NAMALWA (cell line): ENCODE results near the gene NDUFB8.
A peak's percentile ranks its signal among the peaks of the same experiment; 100 is the strongest.
"Not testable (repeated sequence)": the region's sequence is repeated elsewhere in the genome, so short reads cannot be mapped to it uniquely, and the experiment has no call there.

Source experiments
- DNase-seq: peaks from one replicate; pipeline ENCODE4 v3.0.0-alpha.2; 2015; ENCODE audit warnings: low spot score

The NDUFB8 gene

DNA sequence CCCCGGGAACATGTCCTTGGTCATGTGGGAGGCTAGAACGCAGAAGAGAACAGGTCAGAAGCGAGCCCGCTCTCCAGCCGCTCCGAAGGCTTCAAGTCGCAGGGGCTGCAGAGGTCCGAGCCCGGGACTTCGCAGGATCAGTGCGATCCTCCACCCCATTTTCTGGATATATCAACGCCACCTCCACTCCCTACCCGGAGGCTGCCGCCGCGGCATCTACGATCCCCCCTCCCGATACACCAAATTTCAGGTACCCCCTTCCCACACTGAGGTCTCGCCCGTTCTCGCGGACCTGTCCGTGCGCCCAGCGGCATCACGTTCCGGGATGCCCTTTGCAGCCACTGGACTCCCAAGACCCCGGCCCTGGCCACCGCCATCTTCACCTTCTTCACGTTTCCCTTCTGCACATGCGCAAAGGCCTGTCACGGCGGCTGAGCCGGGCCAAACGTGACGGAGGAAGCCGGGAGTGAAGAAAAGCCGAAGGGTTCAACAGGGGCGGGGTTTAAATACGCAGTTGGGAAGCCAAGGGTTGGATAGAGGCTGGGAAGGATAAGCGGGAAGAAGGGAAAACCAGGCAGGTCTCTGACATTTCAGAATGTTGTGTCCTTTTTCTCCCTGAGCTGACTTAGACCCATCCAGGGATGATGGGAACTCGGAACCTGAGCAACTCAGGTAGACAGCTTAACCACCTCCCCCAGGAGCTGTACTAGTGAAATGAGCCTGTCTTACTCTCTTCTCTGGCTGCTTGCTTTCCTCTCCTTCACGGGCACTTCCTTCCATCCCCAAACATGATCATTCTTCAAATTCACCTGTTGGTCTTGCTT, at the start of gene NDUFB8:
TSS of gene NDUFB8 (minus strand) at position 397 of the 824 bp plus-strand sequence. CDS start at position 377, 20 bp downstream.
- peak; percentile 88 for DNase-seq

- DNase-seq = no peak
These were observed 46.6 kb upstream of the NDUFB8 start for GRCh38 chr10:100576282-100576635.

DNA sequence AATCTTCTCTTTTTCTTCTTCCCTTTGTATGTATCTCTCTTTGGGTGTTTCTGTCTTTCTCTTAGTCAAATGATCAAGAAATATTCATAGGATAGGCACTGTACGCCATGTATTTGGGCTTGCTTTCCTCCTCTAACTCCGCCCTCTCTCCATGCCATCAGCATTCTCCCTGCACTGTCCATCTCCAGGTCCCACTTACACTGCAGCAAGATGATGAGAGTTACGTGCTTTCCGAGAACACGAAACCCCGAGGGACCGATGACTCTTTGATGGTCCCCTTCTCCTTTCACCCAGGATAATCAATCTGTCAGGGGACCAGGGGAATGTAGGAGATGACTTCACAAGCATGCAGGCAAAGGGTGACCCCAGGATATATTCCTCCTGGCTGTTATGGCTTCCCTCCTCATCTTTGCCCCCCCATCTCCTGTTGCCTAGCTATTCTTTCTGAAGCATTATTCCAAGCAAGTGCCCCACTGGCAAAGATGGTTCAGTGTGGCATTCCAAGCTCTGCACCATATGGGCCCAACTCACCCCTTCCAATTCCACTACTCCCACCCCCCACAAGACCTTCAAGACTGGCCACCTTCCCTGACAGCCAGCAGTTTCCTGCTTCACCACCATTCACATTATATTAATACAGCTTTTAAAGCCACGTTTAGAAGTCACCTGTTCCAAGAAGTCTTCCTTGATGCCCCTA, 46.1 kb upstream of the NDUFB8 start:
- DNase-seq = no peak

- not testable (repeated sequence) for DNase-seq
These were observed 45.5 kb upstream of the NDUFB8 start for GRCh38 chr10:100575146-100575545.

DNA sequence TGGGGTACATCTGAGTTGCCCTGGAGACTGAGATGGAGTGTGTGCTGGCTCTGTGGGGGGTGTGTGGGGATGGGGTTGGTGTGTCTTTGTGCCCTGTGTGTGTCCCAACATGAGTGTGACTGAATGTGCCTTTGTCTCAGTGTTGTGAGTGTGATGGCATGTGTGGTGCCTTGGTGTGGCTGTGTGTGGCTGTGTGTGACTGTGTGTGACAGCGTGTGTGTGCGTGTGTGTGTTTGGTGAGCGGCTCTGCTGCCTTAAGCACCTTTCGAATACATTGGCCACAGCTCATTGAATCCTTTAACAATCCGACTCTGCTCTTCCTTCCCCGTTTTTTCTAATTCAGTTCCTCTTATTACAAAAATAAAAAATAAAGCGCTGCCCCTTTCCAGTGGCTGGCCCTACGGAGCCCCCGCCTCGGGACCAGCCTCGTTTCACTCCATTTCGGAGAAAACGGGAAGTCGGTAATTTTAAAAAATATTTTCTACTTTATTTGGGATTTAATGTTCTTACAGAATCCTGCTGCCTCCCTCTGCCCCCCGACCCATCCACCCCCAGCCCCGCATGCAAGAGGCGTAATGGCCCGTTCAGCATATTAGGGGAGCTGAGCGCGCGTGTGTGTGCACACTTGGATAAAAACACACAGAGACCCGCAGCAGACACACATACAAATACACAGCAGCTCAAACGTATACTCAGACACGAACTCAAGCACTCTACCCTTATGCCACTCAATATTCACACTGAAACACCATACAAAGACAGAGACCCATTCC, 41.6 kb upstream of the NDUFB8 start:
- DNase-seq = no peak

- DNase-seq = no peak
These were observed 40.8 kb upstream of the NDUFB8 start for GRCh38 chr10:100570506-100570905.

- DNase-seq = no peak
These were observed 40.2 kb upstream of the NDUFB8 start for GRCh38 chr10:100569687-100570481.

- no peak for DNase-seq
These were observed 39.2 kb upstream of the NDUFB8 start for GRCh38 chr10:100568912-100569311.

DNA sequence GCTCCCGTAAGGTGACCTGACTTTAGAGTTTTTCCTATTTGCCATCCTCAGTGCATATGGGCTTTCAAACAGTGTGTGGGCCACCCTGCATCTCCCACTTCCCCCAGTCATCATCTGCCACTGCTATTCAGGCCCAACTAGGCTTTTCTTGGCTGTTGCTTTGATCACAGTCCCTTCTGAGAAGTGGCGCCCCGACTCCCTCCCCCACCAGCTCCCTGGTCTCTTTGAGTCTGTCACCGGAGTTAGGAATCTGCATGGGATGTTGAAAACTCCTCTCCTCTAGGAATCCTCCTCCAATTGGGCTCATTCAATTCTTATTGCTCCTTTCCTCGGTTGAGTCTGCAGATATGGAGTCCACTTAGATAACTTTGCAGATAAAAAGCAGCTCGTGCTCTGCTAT, 38.2 kb upstream of the NDUFB8 start:
- DNase-seq = no peak

DNA sequence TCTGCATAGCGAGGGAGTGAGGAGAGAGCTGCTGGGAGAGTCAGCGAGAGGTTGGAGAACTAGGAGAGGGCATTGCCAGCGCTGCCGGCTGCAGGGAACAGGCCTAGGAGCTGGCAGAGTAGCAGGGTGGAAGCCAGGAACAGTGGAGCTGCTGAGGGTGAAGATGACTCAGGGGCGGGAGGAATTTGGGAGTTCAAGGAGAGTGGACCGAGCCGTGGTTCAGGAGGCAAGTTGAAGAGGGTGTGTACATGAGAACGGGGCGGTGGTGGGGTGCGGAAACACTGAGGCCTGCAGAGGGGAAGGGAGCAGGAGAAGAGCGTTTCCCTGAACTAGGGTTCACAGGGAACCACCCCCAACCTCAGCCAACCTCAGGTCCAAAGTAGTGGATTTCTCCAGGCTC, 37.6 kb upstream of the NDUFB8 start:
- no peak for DNase-seq

DNA sequence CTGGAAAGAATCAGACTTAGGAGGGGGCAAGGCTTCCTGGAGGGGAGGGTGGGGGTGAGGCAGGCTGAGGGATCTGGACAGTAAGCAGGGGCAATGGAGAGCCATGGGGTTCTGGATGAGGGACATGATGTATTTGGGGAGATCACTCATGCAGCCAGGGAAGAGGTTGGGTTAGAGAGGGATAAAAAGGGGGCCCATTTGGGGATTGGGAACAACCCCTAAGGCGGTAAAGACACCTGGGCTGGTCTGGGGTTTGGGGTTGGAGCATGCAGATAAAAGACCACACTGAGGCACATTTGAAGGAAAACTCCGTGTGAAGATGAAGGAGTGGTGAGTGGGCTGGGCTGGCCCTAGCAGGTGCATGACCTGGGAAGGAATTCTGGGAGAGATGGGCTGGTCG, 36.9 kb upstream of the NDUFB8 start:
- DNase-seq = no peak

DNA sequence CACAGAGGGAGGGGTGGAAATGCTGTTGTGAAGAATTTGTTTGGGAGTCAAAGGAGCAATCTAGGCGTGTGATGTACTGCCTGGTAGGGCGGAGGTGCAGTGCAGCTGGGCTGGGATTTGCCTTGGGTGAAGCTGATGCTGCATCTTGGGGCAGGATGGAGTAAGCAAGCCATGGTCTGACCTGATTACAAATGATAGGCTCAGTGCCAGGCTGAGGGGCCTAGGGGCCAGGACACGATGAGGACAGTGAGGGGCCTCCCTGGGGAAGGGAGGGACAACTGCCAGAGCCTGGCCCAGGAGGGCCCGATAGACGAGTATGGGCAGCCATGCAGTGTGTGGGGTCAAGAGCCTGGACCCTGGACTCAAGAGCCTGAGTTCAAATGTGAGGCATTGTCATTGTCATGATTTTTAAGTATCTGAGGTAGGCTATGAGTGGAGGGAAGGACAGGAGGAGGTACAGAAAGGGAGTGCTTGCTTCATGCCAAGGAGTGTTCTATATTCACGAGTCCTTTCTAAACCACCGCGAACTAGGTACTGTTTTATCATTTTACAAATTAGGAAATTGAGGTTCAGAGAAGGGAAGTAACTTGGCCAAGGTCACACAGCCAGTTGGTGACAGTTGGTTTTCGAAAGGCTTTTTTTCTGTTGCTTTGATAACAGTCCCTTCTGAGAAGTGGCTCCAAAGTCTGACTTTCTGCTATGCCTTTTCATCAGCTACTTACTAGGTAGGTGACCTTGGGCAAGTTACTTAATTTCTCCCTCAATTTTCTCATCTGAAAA, 35.7 kb upstream of the NDUFB8 start:
- no peak for DNase-seq

DNA sequence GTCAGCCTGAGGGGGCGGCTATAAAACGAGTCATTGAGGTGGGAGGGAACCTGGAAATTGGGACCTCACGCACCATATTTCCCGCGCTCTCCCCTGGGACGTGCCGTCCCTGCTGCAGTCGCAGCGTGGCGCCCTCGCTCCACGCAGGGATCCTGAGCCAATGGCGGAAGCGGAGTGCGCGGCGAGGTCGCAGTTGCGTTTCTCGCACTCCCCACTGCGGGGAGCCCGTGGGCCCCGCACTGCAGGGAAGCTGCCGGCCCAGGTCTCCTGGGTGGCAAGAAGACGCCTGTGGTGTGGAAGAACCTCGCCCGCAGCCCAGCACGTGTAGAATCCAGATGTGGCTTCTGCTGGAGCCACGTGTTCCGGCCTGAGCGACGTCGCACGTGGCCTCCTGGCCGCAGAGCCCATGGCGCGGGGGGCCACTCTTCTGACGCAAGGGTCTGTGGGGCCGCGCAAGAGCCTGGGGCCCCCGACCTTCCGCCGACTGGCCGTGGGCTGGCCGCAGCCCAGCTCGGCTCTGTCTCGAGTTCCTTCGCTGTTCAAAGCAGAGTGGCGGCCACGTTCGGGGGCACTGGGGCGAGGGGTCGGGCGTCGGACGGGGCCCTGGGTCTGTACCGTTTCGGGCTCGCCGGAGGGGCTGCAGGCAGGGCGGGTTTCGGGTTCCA, 32.5 kb upstream of the NDUFB8 start:
- DNase-seq = peak; percentile 61

- no peak for DNase-seq
These were observed 31.3 kb upstream of the NDUFB8 start for GRCh38 chr10:100561005-100561404.

DNA sequence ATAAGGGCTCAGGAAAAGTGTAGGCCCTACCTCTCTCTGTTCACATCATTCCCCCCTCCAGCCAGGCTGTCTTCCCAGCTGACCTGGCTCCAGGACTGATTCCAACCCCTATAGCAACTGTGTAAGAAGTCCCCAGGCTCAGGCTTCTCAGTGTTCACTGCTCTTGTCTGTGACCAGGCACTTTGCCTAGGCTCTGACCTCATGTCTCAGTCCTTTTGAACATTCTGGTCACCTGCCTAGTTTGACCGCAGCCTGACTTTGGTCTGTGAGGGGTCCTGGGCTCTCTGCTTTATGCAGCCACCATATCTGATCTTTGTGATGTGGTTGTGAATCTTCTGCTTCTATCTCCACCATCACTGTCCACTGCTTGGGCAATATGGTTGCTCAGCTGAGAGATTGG, 30.6 kb upstream of the NDUFB8 start:
- DNase-seq = no peak

DNA sequence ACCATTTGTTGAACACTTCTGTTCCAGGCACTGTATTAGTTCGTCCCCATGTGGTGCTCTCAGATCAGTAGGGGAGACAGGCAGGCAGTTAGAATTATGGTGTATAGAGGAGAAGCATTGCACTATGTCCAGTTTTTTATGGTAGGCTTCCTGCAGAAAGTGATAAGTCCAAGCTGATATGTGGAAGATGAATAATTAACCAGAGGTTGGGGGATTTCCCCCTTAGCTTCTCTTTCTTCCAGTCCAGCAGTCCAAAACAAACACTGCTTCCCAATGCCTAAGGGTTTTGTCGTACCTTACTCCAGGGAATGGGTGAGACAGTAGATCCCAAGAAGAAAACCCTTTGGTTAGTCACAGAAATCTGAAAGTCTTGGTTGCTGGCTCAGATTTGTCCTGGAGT, 25.2 kb upstream of the NDUFB8 start:
- no peak for DNase-seq

DNA sequence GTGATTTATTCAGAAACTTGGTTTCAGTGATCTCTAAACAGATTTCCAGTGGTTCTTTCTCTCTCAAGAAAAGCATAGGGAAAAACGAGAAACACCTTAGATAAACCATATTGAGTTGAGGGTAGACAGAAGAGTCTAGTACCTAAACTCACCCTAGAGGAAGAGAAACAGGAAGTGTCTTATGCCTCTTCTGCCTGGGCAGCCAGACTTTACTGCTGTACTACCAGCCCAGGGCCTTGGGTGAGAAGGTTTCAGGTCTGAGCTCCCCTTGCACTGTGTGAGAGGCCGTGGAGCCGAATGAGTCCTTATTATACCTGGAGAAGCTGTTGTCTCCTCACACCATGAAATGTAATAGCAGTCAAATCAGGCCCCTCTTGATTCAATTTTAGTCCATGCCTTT, 24.3 kb upstream of the NDUFB8 start:
- DNase-seq = no peak

GRCh38 chr10:100551738-100552137, 22.1 kb upstream of the NDUFB8 start:
- DNase-seq = no peak

DNA sequence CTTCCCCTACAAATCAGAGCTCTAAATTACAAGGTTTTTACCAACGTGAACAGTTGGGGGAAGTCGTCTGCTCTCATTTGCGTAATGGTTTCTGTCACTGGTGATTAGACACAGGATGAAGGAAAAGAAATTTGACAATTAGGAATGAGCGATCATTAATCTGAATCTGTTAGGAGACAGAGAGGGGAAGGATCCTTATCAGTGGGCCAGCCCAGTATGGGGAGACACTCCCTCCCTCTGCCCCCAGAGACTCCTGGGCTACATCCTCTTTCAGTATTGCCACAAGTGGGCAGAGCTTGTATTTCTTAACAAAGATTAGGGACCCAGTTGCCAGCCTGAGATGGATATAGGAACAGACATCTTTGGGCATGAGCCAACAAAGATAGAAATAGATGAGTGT, 21.5 kb upstream of the NDUFB8 start:
- DNase-seq = no peak

DNA sequence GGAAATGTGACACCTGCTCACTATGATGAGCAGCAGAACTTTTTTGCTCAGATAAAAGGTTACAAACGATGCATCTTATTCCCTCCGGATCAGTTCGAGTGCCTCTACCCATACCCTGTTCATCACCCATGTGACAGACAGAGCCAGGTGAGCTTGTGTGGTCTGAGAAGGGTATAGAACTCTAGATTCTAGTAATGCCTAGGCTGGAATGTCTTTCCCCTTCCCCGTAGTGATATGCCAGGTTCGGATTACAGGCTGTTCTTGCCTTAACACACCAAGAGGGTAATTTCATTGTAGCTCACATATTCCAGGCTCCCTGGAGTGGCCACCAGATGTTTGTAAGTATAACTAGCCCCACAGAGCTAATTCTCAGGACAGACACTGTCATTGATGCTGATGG, 15.3 kb upstream of the NDUFB8 start:
- DNase-seq = no peak

GRCh38 chr10:100537475-100537874, 7.8 kb upstream of the NDUFB8 start:
- no peak for DNase-seq
